CD14-positive monocyte (primary cell): Measurements from ENCODE around the gene SERINC2. TPM values are rescaled to one million over a fixed set of nuclear protein-coding genes. Genes with fewer than 3 reads are reported as not detected.
A peak's percentile ranks its signal among the peaks of the same experiment; 100 is the strongest.

Experiments
- DNase-seq, 3 donors: peaks; one replicate each; pipeline ENCODE4 v3.0.0-alpha.2; 2011 to 2022
- H2AFZ ChIP-seq: 2 replicates; pipeline ENCODE4 v1.6.0; 2012; ENCODE audit warnings: mild to moderate bottlenecking, low read depth, low read length, inconsistent platforms; ENCODE audit not compliant: insufficient read depth, poor library complexity, severe bottlenecking
- H3K27ac ChIP-seq, 2 donors: 1 replicate in 1 of 2; 2 replicates in 1 of 2; pipeline ENCODE4 v1.5.1; 2012 to 2013; ENCODE audit warnings: low read length in 2 of 2, control low read depth in 1 of 2, inconsistent platforms in 1 of 2, low read depth in 1 of 2, mild to moderate bottlenecking in 1 of 2
- H3K27me3 ChIP-seq, 2 donors: one replicate each; pipeline versions ENCODE4 v1.6.0 to v1.6.1; 2011 to 2013; ENCODE audit warnings: low read length in 2 of 2; ENCODE audit not compliant: control insufficient read depth in 2 of 2, insufficient read depth in 2 of 2
- H3K36me3 ChIP-seq, 2 donors: replicated peaks in 1 of 2; 1 replicate in 1 of 2; 2 replicates in 1 of 2; pipeline versions ENCODE4 v1.5.1 to v1.6.1; 2012 to 2013; ENCODE audit warnings: low read length in 2 of 2, control low read depth in 1 of 2, inconsistent platforms in 1 of 2, mild to moderate bottlenecking in 1 of 2; ENCODE audit not compliant: insufficient read depth in 2 of 2, control insufficient read depth in 1 of 2
- H3K4me1 ChIP-seq, 2 donors: 1 replicate in 1 of 2; 2 replicates in 1 of 2; pipeline versions ENCODE4 v1.5.1 to v1.6.1; 2012 to 2013; ENCODE audit warnings: low read length in 2 of 2, control low read depth in 1 of 2, inconsistent platforms in 1 of 2, mild to moderate bottlenecking in 1 of 2, moderate library complexity in 1 of 2; ENCODE audit not compliant: insufficient read depth in 2 of 2, control insufficient read depth in 1 of 2
- H3K4me2 ChIP-seq: replicated peaks from 2 replicates; pipeline ENCODE3; 2012; ENCODE audit warnings: low read length, moderate library complexity, mild to moderate bottlenecking; ENCODE audit not compliant: poor library complexity, severe bottlenecking; ENCODE audit errors: extremely low read depth
- H3K4me3 ChIP-seq, 3 experiments: fragments of 200-600 bp in 1 of 3; sonication (generic) in 1 of 3; replicated peaks in 1 of 3; 1 replicate in 2 of 3; 2 replicates in 1 of 3; pipeline ENCODE4 v1.5.1; 2011 to 2013; ENCODE audit warnings: low read length in 3 of 3, mild to moderate bottlenecking in 3 of 3, control low read depth in 2 of 3, low read depth in 2 of 3, inconsistent platforms in 1 of 3, moderate library complexity in 1 of 3
- H3K79me2 ChIP-seq: 2 replicates; pipeline ENCODE4 v1.6.0; 2012; ENCODE audit warnings: mild to moderate bottlenecking, control low read depth, inconsistent platforms, low read length, moderate library complexity; ENCODE audit not compliant: insufficient read depth
- H3K9ac ChIP-seq: 2 replicates; pipeline ENCODE4 v1.6.0; 2017; ENCODE audit warnings: low read length, mild to moderate bottlenecking; ENCODE audit not compliant: insufficient read depth, poor library complexity, severe bottlenecking
- H3K9me3 ChIP-seq, 2 donors: replicated peaks in 1 of 2; 1 replicate in 1 of 2; 2 replicates in 1 of 2; pipeline versions ENCODE4 v1.5.1 to v1.6.1; 2012 to 2013; ENCODE audit warnings: low read length in 2 of 2, control low read depth in 1 of 2; ENCODE audit not compliant: control insufficient read depth in 1 of 2, insufficient read depth in 1 of 2
- H4K20me1 ChIP-seq: 2 replicates; pipeline ENCODE4 v1.6.0; 2012; ENCODE audit warnings: mild to moderate bottlenecking, low read length, control low read depth, moderate library complexity; ENCODE audit not compliant: insufficient read depth
- H3K27ac Mint-ChIP-seq, 7 donors: one replicate each; pipeline ENCODE4 v1.8.0; 2020; ENCODE audit warnings: mild to moderate bottlenecking in 7 of 7, mixed read lengths in 7 of 7, moderate library complexity in 6 of 7, inconsistent platforms in 2 of 7
- H3K27me3 Mint-ChIP-seq, 3 donors: one replicate each; pipeline ENCODE4 v1.8.0; 2021 to 2022; ENCODE audit warnings: low read depth in 3 of 3, mild to moderate bottlenecking in 3 of 3, mixed read lengths in 3 of 3, moderate library complexity in 3 of 3, inconsistent platforms in 1 of 3
- H3K36me3 Mint-ChIP-seq, 2 donors: one replicate each; pipeline ENCODE4 v1.8.0; 2020; ENCODE audit warnings: mixed read lengths in 2 of 2, inconsistent platforms in 1 of 2, mild to moderate bottlenecking in 1 of 2
- H3K4me1 Mint-ChIP-seq: one replicate; pipeline ENCODE4 v1.8.0; 2020; ENCODE audit warnings: mild to moderate bottlenecking, mixed read lengths
- H3K4me3 Mint-ChIP-seq, 2 donors: one replicate each; pipeline ENCODE4 v1.8.0; 2020; ENCODE audit warnings: mild to moderate bottlenecking in 2 of 2, mixed read lengths in 2 of 2, moderate library complexity in 1 of 2
- H3K9me3 Mint-ChIP-seq, 7 donors: one replicate each; pipeline ENCODE4 v1.8.0; 2020 to 2022; ENCODE audit warnings: mixed read lengths in 7 of 7, mild to moderate bottlenecking in 6 of 7, moderate library complexity in 6 of 7, inconsistent platforms in 2 of 7
- WGBS: methylation state at CpG from one replicate; pipeline ENCODE4 v1.1.5; 2013; ENCODE audit warnings: missing lambda C conversion rate; ENCODE audit not compliant: insufficient coverage; 5-methylcytosine and 5-hydroxymethylcytosine counted together
- intact Hi-C, 2 donors: fragments of 100-400 bp; cut with micrococcal nuclease; formaldehyde crosslinking; loops; one replicate each; pipeline versions ENCODE4 v1.15.0 to v1.15.1; 2023
- polyA plus RNA-seq, 3 donors: library from polyadenylated mRNA; depleted of rRNA in 1 of 3; unstranded in 2 of 3; stranded (reverse) in 1 of 3; fragments of 300-500 nt in 2 of 3; fragments of >200 nt in 1 of 3; fragmentation: Illumina TruSeq in 2 of 3; gene quantifications; 1 replicate in 2 of 3; 2 replicates in 1 of 3; pipeline ENCODE4 v1.2.3, GENCODE V29; 2012 to 2021
- TF ChIP-seq, protein P1 (sequence below): fragments of 200-600 bp; IDR thresholded peaks from one replicate; pipeline ENCODE4 v1.8.0; 2022; ENCODE audit warnings: antibody characterized with exemption, mild to moderate bottlenecking

The SERINC2 gene
- polyA plus RNA-seq, 3 donors = 4.1 to 12.6 (median 7.8) TPM

DNA sequence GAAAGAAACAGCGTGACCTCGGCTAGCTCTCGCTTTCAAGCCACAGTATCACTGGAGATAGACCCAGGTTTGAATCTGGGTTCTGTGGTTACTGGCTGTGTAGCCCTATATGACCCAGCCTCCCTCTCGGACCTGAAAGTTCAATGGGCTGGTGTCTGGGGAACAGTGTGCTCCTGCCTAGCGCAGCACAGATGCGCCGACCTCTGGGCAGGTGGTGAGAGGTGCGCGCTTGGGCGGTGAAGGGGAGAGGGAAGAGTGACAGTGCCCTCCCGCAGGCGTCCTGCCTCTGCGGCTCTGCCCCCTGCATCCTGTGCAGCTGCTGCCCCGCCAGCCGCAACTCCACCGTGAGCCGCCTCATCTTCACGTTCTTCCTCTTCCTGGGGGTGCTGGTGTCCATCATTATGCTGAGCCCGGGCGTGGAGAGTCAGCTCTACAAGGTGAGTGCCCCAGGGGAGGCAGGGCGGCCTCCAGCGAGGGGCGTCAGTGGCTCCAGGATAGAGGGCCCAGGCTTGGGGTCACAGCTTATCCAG lies 10.5 kb downstream of the SERINC2 start:
- Histone ChIP-seq H3K4me2 (no peak overlapping the region), H3K4me3 (no peak overlapping the region), H3K9ac (no peak overlapping the region), H3K4me1 (peaks cover 0 to 4% of the 10 kb centered on the region in 2 donors), H2AFZ (no peak overlapping the region), H3K79me2 (no peaks in the 10 kb centered on the region), H3K36me3 (no peaks in the 10 kb centered on the region), H3K27ac (no peak overlapping the region), H3K27me3 (no peaks in the 10 kb centered on the region), H3K9me3 (no peaks in the 10 kb centered on the region), H4K20me1 (no peaks in the 10 kb centered on the region)
- no peak for DNase-seq
- Mint-ChIP-seq H3K4me3 (peak overlapping the region in 1 of 2 donors; percentile 15), H3K9me3 (no peaks in the 10 kb centered on the region), H3K27ac (no peak overlapping the region), H3K27me3 (peaks cover 7 to 16% (median 13%) of the 10 kb centered on the region in 3 donors), H3K4me1 (peaks cover 8% of the 10 kb centered on the region), H3K36me3 (no peaks in the 10 kb centered on the region)
- 18% methylated on average over 21 of the region's 23 CpGs for WGBS
- TF ChIP-seq, protein P1, sequence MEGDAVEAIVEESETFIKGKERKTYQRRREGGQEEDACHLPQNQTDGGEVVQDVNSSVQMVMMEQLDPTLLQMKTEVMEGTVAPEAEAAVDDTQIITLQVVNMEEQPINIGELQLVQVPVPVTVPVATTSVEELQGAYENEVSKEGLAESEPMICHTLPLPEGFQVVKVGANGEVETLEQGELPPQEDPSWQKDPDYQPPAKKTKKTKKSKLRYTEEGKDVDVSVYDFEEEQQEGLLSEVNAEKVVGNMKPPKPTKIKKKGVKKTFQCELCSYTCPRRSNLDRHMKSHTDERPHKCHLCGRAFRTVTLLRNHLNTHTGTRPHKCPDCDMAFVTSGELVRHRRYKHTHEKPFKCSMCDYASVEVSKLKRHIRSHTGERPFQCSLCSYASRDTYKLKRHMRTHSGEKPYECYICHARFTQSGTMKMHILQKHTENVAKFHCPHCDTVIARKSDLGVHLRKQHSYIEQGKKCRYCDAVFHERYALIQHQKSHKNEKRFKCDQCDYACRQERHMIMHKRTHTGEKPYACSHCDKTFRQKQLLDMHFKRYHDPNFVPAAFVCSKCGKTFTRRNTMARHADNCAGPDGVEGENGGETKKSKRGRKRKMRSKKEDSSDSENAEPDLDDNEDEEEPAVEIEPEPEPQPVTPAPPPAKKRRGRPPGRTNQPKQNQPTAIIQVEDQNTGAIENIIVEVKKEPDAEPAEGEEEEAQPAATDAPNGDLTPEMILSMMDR = no peak
- intact Hi-C loops = loop anchor here (2.0 to 10.0 kb wide), 2 partner anchors 27 to 121 kb away; no protein-coding TSS in a partner anchor

DNA sequence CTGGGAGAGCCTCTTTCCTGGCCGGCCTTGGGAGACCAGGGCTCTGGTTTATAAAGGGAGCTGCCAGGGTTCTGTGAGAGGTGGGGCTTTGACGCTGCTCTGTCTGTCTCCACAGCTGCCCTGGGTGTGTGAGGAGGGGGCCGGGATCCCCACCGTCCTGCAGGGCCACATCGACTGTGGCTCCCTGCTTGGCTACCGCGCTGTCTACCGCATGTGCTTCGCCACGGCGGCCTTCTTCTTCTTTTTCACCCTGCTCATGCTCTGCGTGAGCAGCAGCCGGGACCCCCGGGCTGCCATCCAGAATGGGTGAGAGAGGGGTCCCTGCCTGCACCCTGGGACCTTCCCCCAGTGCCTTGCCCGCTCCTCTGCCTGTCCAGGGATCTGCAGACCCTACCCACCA lies 11.6 kb downstream of the SERINC2 start:
- H3K36me3 Mint-ChIP-seq = peaks cover 0 to 5% of the 10 kb centered on the region in 2 donors
- no peak overlapping the region for H3K4me3 Mint-ChIP-seq
- Histone ChIP-seq H3K4me2 (no peak overlapping the region), H3K9me3 (no peaks in the 10 kb centered on the region), H3K79me2 (no peaks in the 10 kb centered on the region), H3K4me1 (peaks cover 0 to 4% of the 10 kb centered on the region in 2 donors), H3K27ac (no peak overlapping the region), H3K36me3 (no peaks in the 10 kb centered on the region), H3K9ac (no peak overlapping the region), H3K4me3 (no peak overlapping the region), H3K27me3 (no peaks in the 10 kb centered on the region), H4K20me1 (no peaks in the 10 kb centered on the region), H2AFZ (no peak overlapping the region)
- peaks cover 8% of the 10 kb centered on the region for H3K4me1 Mint-ChIP-seq
- intact Hi-C loops = loop anchor here in 1 of 2 donors (10.0 kb wide), 1 partner anchor 120 kb away; no protein-coding TSS in a partner anchor
- 97% methylated on average over 7 of the region's 15 CpGs for WGBS
- H3K9me3 Mint-ChIP-seq = no peaks in the 10 kb centered on the region
- DNase-seq = no peak
- peaks cover 5 to 16% (median 13%) of the 10 kb centered on the region in 3 donors for H3K27me3 Mint-ChIP-seq
- no peak overlapping the region for H3K27ac Mint-ChIP-seq
- TF ChIP-seq, protein P1 = no peak
